Peyer's patch (tissue), 4 donors: ENCODE measurements around the gene HOMER3.

Experiments used
- POLR2A ChIP-seq, 2 donors: fragments of 450-650 bp; IDR thresholded peaks; one replicate each; pipeline ENCODE4 v1.5.1; 2017; ENCODE audit warnings: antibody characterized with exemption in 2 of 2, mild to moderate bottlenecking in 2 of 2, moderate library complexity in 2 of 2
- TF ChIP-seq, protein P1 (sequence below), 6 experiments: fragments of 450-650 bp in 4 of 6; fragments of 200-600 bp in 2 of 6; sonication (generic) in 1 of 6; IDR thresholded peaks; one replicate each; pipeline ENCODE4 v1.5.1; 2017 to 2019; ENCODE audit warnings: antibody characterized with exemption in 6 of 6, mild to moderate bottlenecking in 3 of 6, moderate library complexity in 1 of 6

GRCh38 chr19:18895824-18896341 lies 45.1 kb downstream of the HOMER3 start, which contains the start of gene CERS1:
- TF ChIP-seq, protein P1, sequence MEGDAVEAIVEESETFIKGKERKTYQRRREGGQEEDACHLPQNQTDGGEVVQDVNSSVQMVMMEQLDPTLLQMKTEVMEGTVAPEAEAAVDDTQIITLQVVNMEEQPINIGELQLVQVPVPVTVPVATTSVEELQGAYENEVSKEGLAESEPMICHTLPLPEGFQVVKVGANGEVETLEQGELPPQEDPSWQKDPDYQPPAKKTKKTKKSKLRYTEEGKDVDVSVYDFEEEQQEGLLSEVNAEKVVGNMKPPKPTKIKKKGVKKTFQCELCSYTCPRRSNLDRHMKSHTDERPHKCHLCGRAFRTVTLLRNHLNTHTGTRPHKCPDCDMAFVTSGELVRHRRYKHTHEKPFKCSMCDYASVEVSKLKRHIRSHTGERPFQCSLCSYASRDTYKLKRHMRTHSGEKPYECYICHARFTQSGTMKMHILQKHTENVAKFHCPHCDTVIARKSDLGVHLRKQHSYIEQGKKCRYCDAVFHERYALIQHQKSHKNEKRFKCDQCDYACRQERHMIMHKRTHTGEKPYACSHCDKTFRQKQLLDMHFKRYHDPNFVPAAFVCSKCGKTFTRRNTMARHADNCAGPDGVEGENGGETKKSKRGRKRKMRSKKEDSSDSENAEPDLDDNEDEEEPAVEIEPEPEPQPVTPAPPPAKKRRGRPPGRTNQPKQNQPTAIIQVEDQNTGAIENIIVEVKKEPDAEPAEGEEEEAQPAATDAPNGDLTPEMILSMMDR (IDR thresholded peaks at IDR 0.05) = no peak
- no peak for TF ChIP-seq POLR2A (IDR thresholded peaks at IDR 0.05)
